OCI-LY1 (cell line): Measurements from ENCODE around the gene SP3.

ENCODE experiments used
- EZH2 ChIP-seq: fragments of 200-600 bp; sonication (generic), shearing (Covaris generic); IDR thresholded peaks from 2 replicates; pipeline ENCODE4 v1.8.0; 2017; ENCODE audit warnings: borderline replicate concordance, mixed run types, mild to moderate bottlenecking, antibody characterized with exemption, low read length, moderate library complexity, mixed read lengths
- TF ChIP-seq, protein P1 (sequence below): fragments of 200-600 bp; sonication (generic), shearing (Covaris generic); IDR thresholded peaks from 2 replicates; pipeline ENCODE4 v1.5.1; 2017; ENCODE audit warnings: mild to moderate bottlenecking, antibody characterized with exemption, low read length, moderate library complexity, mixed read lengths

DNA sequence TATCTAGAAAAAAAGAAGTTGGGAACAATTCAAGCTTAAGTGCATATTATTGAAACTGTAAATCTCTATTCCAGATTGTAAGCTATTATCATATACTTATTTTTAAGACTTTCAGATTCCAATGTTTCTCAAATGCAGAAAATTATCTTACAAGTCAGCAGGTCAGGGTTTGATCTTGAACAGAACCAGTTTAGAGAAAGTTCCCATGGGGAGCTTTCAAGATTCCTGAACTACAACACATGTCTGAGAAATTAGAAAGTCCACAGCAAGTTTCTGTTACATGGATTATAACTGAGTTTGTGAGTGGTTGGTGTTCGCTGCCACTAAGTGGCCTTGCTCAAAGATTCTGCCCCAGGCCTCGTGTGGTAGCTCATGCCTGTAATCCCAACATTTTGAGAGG lies 31.6 kb upstream of the SP3 start:
- TF ChIP-seq, protein P1, sequence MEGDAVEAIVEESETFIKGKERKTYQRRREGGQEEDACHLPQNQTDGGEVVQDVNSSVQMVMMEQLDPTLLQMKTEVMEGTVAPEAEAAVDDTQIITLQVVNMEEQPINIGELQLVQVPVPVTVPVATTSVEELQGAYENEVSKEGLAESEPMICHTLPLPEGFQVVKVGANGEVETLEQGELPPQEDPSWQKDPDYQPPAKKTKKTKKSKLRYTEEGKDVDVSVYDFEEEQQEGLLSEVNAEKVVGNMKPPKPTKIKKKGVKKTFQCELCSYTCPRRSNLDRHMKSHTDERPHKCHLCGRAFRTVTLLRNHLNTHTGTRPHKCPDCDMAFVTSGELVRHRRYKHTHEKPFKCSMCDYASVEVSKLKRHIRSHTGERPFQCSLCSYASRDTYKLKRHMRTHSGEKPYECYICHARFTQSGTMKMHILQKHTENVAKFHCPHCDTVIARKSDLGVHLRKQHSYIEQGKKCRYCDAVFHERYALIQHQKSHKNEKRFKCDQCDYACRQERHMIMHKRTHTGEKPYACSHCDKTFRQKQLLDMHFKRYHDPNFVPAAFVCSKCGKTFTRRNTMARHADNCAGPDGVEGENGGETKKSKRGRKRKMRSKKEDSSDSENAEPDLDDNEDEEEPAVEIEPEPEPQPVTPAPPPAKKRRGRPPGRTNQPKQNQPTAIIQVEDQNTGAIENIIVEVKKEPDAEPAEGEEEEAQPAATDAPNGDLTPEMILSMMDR, result no peak
- TF ChIP-seq EZH2, result no peak
